Glomerular endothelial cell (primary cell): ENCODE results near the gene TPGS2. TPM values are rescaled to one million over a fixed set of nuclear protein-coding genes. Genes with fewer than 3 reads are reported as not detected.
"Not testable (repeated sequence)": the region's sequence is repeated elsewhere in the genome, so short reads cannot be mapped to it uniquely, and the experiment has no call there.

Experiments
- DNase-seq: peaks from one replicate; pipeline ENCODE4 v3.0.0-alpha.2; 2011; ENCODE audit warnings: low read depth, low spot score; ENCODE audit errors: extremely low read depth
- total RNA-seq: library from RNA; depleted of rRNA; stranded (reverse); fragments of >200 nt; gene quantifications from 2 replicates; pipeline ENCODE4 v1.2.3, GENCODE V29; 2015

TPGS2 gene, protein sequence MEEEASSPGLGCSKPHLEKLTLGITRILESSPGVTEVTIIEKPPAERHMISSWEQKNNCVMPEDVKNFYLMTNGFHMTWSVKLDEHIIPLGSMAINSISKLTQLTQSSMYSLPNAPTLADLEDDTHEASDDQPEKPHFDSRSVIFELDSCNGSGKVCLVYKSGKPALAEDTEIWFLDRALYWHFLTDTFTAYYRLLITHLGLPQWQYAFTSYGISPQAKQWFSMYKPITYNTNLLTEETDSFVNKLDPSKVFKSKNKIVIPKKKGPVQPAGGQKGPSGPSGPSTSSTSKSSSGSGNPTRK
- total RNA-seq, result 233 and 251 TPM in 2 replicates

DNA sequence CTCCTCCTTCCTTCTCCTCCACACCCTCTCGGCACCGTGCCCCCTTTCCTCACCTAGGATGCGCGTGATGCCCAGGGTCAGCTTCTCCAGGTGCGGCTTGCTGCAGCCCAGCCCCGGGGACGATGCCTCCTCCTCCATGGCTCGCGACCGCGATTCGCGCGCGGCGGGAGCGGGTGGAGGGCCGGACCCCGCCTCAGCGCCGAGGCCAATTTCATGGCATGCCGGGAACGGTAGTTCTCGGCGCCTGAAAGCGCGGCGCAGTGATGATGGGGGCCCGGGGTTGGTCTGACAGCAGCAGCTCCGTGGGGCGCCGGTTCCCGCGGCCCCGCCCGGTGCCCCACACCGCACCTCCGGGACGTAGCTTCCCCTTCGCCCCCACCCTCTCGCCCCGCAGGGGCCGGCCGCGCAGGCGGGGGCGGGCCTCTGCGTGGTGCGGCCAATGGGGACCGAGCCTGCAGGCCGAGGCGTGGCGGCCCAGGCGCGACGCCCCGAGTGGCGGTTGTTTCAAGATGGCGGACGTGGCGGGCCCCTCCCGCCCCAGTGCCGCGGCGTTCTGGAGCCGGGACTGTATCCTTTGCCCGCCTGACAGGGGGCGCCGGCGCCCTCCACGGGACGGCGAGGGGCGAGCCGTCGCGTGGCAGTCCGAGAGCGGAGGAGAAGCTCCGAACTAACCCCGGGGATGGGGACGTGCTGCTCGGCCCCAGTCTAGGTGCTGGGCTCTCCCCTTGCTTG, at the start of gene TPGS2, which contains the start of gene KIAA1328:
Gene TPGS2 (minus strand): TSS at position 373 of the 732 bp plus-strand sequence. CDS start 235 bp downstream, at position 138.
Gene KIAA1328 (plus strand): TSS at position 498 of the 732 bp plus-strand sequence. CDS start 12 bp downstream, at position 510.
- DNase-seq, result no peak

GRCh38 chr18:36873826-36874225, 45.0 kb upstream of the TPGS2 start:
- DNase-seq, result not testable (repeated sequence)

- no peak for DNase-seq
These were observed 43.5 kb upstream of the TPGS2 start for GRCh38 chr18:36872329-36872728.

GRCh38 chr18:36871801-36872200, 43.0 kb upstream of the TPGS2 start:
- DNase-seq, result no peak

DNA sequence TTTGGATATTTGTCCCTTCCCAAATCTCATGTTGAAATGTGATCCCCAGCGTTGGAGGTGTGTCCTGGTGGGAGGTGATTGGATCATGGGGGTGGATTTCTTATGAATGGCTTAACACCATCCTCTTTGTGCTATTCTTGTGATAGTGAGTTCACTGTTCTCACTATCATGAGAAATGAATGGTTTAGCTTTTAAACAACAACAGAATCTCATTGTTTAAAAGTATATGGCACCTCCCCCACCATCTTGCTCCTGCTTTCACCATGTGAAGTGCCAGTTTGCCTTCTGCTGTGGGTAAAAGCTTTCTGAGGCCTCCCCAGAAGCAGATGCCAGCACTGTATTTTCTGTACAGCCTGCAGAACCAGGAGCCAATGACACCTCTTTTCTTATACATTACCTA, 38.3 kb upstream of the TPGS2 start:
- DNase-seq, result no peak

GRCh38 chr18:36862182-36862581, 33.4 kb upstream of the TPGS2 start:
- DNase-seq, result no peak

- DNase-seq, result no peak
These were observed 28.0 kb upstream of the TPGS2 start for GRCh38 chr18:36856815-36857214.

DNA sequence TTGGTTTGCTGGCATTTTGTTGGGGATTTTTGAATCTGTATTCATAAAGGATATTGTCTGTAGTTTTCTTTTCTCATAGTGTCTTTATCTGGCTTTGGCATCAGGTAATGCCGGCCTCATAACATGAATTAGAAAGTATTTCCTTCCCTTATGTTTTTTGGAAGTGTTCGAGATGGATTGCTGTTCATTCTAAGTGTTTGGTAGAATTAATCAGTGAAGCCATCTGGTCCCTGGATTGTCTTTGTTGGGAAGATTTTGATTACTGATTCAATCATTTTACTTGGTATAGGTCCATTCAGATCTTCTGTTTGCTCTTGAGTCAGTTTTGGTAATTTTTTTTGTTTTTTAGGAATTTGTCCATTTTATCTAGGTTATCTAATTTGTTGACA, 22.4 kb upstream of the TPGS2 start:
- no peak for DNase-seq

DNA sequence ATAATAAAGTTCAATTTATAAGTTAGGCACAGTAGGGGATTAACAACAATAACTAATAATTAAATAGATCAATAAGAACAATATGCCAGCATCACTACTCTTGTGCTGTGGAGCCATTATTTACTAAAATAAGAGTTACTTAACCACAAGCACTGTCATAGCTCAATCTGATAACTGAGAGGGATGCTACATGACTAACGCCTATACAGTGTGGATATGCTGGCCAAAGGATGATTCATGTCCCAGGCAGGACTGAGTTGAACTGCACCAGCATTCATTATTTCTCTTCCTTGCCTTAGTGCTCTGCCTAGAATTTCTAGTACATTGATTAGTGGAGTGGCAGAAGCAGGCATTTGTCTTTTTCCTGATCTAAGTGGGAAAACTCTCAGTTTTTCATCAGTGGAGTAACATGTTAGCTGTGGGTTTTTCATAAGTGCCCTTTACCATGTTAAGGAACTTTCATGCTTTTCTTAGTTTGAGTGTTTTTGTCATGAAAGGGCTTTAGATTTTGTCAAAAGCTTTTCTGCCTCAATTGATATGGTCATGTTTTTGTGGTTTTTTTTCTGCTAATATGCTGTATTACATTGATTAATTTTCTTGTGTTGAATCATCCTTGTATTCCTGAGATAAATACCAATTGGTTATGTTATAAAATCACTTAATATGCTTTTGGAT, 21.9 kb upstream of the TPGS2 start:
- no peak for DNase-seq

DNA sequence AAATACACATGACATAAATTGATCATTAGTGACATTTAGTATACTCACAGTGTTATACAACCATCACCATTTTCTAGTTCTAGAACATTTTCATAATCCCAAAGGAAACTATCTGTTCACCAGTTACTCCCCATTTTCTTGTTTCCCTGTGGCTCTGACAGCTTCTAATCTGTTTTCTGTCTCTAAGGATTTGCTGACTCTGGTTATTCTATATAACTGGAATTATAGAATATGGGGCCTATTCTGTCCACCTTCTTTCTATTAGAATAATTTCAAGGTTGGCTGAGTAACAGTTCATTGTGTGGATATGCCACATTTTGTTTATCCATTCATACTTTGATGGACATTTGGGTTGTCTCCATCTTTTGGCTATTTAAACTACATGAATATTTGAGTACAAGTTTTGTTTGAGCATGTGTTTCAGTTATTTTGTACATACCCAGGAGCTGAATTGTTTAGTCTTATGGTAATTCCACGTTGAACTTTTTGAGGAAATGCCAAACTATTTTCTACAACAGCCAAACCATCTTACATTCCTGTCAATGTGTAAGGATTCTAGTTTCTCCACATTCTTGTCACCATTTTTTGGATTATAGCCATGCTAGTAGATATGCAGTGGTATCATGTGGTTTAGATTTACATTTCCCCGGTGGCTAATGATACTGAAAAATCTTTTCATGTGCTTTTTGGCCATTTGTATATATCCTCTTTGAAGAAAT, 20.6 kb upstream of the TPGS2 start:
- DNase-seq, result no peak

- no peak for DNase-seq
These were observed 19.8 kb upstream of the TPGS2 start for GRCh38 chr18:36848609-36849008.

- no peak for DNase-seq
These were observed 15.0 kb upstream of the TPGS2 start for GRCh38 chr18:36843784-36844183.

GRCh38 chr18:36843199-36843598, 14.4 kb upstream of the TPGS2 start:
- DNase-seq, result no peak

DNA sequence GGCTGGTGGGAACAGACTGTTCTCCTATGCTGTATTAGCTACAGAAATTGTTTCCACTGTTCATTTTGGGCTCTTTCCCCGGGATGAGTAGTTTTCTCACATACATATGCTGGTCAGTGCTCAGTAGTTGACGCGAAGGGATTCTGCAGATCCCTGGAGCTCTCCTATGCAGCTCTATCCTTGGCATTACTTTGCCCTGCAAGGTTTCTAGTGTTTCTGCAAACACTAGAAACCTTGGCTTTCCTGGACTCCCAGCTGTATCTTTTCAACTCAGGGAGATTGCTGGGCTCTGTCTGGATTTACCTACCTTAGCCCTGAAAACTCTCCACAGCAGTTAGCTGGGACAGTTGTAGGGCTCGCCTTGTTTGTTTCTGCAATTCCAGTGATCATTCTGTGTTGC, 11.0 kb upstream of the TPGS2 start:
- no peak for DNase-seq

- no peak for DNase-seq
These were observed 7.1 kb upstream of the TPGS2 start for GRCh38 chr18:36835927-36836326.

DNA sequence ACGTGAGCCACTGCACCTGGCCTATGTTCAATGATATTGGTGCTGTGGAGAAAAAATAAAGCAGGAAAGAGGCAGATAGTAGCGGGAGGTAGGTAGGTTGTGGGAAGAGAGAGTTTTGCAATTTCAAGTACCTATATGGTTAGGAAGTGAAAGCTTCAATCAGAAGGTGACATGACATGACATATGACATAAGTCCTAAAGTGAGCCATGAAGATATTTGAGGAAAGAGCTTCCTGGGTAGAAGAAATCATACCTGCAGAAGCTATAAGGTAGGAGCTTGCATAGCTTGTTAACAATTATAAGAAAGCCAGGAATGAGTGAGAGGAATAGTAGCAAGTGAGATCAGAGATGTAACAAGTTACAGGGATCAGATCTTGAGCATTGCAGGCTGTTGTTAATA, 4.3 kb upstream of the TPGS2 start:
- no peak for DNase-seq

DNA sequence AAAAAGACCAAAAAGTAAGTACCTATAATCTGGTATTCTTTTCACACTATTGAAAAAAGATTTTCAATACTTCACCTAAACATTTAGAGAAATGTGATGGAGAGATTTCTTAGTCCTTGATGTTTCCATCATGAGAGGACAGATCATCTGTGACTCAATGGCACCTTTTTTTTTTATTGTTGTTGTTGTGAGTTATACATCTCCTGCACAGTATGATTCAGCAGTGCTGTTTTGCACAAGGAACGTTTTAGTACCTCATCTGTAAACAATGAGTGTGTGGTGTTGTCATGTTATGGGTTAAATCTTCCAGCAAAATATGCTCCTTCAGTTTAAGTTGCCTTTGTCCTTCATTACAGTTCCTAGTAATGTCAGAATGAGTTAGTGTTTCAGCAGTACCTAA, 2.3 kb upstream of the TPGS2 start:
- no peak for DNase-seq

DNA sequence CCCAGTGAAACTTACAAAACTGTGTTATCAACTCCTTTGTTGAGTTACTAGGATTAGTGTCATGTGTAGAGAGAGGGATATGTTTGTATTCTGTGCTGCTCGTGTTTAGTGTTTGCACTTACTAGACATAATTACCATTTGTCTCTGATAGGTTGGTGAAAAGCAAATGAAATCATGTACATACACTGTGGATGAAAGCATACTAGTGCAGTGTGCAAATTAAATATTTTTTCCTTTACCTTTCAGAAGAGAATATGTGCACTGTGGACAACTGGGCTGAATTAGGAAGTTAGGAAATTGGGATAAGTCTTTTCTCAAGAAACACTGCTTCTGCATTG, 1.3 kb upstream of the TPGS2 start:
- no peak for DNase-seq

GRCh38 chr18:36829362-36830157, 758 bp upstream of the TPGS2 start:
- DNase-seq, result no peak

GRCh38 chr18:36828157-36828629, 609 bp downstream of the TPGS2 start:
- no peak for DNase-seq
